Erythroblast (primary cell): ENCODE results near the gene OTULIN.

Source experiments
- GATA1 ChIP-seq: IDR thresholded peaks from 2 replicates; pipeline ENCODE4 v1.6.1; 2011; ENCODE audit warnings: low read depth, mild to moderate bottlenecking, control low read depth, low read length, moderate library complexity
- POLR2A ChIP-seq: IDR thresholded peaks from 2 replicates; pipeline ENCODE4 v1.6.1; 2011; ENCODE audit warnings: mild to moderate bottlenecking, low read length

GRCh38 chr5:14743601-14744295, 79.2 kb downstream of the OTULIN start:
- no peak for TF ChIP-seq POLR2A
- TF ChIP-seq GATA1, result no peak
